HepG2 (cell line): Measurements from ENCODE around the gene DBNDD1. TPM values are rescaled to one million over a fixed set of nuclear protein-coding genes. Genes with fewer than 3 reads are reported as not detected.
A peak's percentile ranks its signal among the peaks of the same experiment; 100 is the strongest.

Source experiments
- ETV6 ChIP-seq: sonication (generic); formaldehyde crosslinking; conservative IDR thresholded peaks from 2 replicates; pipeline ENCODE4 v1.4.0; 2020; ENCODE audit warnings: missing genetic modification reagents
- FOXJ3 ChIP-seq: sonication (generic); formaldehyde crosslinking; IDR thresholded peaks from 2 replicates; pipeline ENCODE4 v1.4.0; 2020; ENCODE audit warnings: missing genetic modification reagents, mild to moderate bottlenecking, borderline replicate concordance
- HES4 ChIP-seq: sonication (generic); formaldehyde crosslinking; IDR thresholded peaks from 2 replicates; pipeline ENCODE4 v1.9.0; 2021; ENCODE audit warnings: mild to moderate bottlenecking, missing genetic modification reagents, borderline replicate concordance
- HIC2 ChIP-seq: sonication (generic); formaldehyde crosslinking; IDR thresholded peaks from 2 replicates; pipeline ENCODE4 v1.9.0; 2022; ENCODE audit warnings: low read depth, missing genetic modification reagents
- HNF4G ChIP-seq, 2 experiments: sonication (generic) in 1 of 2; formaldehyde crosslinking in 1 of 2; IDR thresholded peaks; 2 replicates each; pipeline versions ENCODE4 v1.4.0 to v1.6.1; 2011 to 2020; ENCODE audit warnings: borderline replicate concordance in 2 of 2, low read depth in 2 of 2, mild to moderate bottlenecking in 2 of 2, low read length in 1 of 2, missing genetic modification reagents in 1 of 2, moderate library complexity in 1 of 2
- ISL2 ChIP-seq: sonication (generic); formaldehyde crosslinking; IDR thresholded peaks from 2 replicates; pipeline ENCODE4 v1.5.0; 2020; ENCODE audit warnings: missing genetic modification reagents
- MATR3 ChIP-seq: sonication (generic); formaldehyde crosslinking; IDR thresholded peaks from 2 replicates; pipeline ENCODE4 v1.4.0; 2020; ENCODE audit warnings: missing genetic modification reagents
- NCOA1 ChIP-seq: sonication (generic); formaldehyde crosslinking; IDR thresholded peaks from 2 replicates; pipeline ENCODE4 v1.9.0; 2021; ENCODE audit warnings: missing genetic modification reagents
- SMAD3 ChIP-seq: sonication (generic); formaldehyde crosslinking; IDR thresholded peaks from 2 replicates; pipeline ENCODE4 v1.4.0; 2020; ENCODE audit warnings: missing genetic modification reagents
- SRF ChIP-seq: IDR thresholded peaks from 2 replicates; pipeline ENCODE4 v1.6.1; 2011; ENCODE audit warnings: mild to moderate bottlenecking, low read depth, low read length, moderate library complexity
- THAP9 ChIP-seq: sonication (generic); formaldehyde crosslinking; IDR thresholded peaks from 2 replicates; pipeline ENCODE4; 2020; ENCODE audit warnings: missing genetic modification reagents, mild to moderate bottlenecking, borderline replicate concordance
- ZNF546 ChIP-seq: sonication (generic); formaldehyde crosslinking; conservative IDR thresholded peaks from 2 replicates; pipeline ENCODE4 v1.8.1; 2023; ENCODE audit warnings: mild to moderate bottlenecking, missing genetic modification reagents
- ZNF558 ChIP-seq: sonication (generic); formaldehyde crosslinking; IDR thresholded peaks from 2 replicates; pipeline ENCODE4 v1.9.0; 2022; ENCODE audit warnings: mild to moderate bottlenecking, missing genetic modification reagents, borderline replicate concordance
- ZNF619 ChIP-seq: sonication (generic); formaldehyde crosslinking; IDR thresholded peaks from 2 replicates; pipeline ENCODE4 v1.4.0; 2020; ENCODE audit warnings: mild to moderate bottlenecking, missing genetic modification reagents
- polyA plus RNA-seq, 8 experiments: library from polyadenylated mRNA; depleted of rRNA in 3 of 8; stranded (reverse) in 7 of 8; unstranded in 1 of 8; fragments of >200 nt; fragmentation: Illumina TruSeq in 4 of 8; extraction: Trizol in 4 of 8; gene quantifications; 2 replicates each; pipeline versions ENCODE4 v1.2.1 to v1.2.3, GENCODE V29; 2011 to 2016; ENCODE audit warnings: low read depth in 4 of 8, missing spikeins in 1 of 8, mixed read lengths in 1 of 8; ENCODE audit not compliant: insufficient read depth in 1 of 8
- total RNA-seq, 5 experiments: library from RNA; depleted of rRNA; stranded (reverse); fragments of >200 nt; fragmentation: Illumina TruSeq; extraction: Trizol; gene quantifications; 2 replicates each; pipeline ENCODE4 v1.2.3, GENCODE V29; 2016; ENCODE audit warnings: low read depth in 1 of 5
- TF ChIP-seq, protein P1 (sequence below): sonication (generic); formaldehyde crosslinking; IDR thresholded peaks from 2 replicates; pipeline ENCODE4 v1.8.0; 2022; ENCODE audit warnings: missing genetic modification reagents, low read depth, mild to moderate bottlenecking, borderline replicate concordance
- TF ChIP-seq, protein P2 (sequence below): IDR thresholded peaks from 2 replicates; pipeline ENCODE4 v1.6.1; 2016; ENCODE audit warnings: low read depth, missing genetic modification reagents, missing compliant biosample characterization

Gene DBNDD1
- total and polyA plus RNA-seq, 2 of the 13 experiments (the other 11 are each of a cell fraction or from before 2014, with no cell fraction given) = 17.0 to 40.4 TPM

DNA sequence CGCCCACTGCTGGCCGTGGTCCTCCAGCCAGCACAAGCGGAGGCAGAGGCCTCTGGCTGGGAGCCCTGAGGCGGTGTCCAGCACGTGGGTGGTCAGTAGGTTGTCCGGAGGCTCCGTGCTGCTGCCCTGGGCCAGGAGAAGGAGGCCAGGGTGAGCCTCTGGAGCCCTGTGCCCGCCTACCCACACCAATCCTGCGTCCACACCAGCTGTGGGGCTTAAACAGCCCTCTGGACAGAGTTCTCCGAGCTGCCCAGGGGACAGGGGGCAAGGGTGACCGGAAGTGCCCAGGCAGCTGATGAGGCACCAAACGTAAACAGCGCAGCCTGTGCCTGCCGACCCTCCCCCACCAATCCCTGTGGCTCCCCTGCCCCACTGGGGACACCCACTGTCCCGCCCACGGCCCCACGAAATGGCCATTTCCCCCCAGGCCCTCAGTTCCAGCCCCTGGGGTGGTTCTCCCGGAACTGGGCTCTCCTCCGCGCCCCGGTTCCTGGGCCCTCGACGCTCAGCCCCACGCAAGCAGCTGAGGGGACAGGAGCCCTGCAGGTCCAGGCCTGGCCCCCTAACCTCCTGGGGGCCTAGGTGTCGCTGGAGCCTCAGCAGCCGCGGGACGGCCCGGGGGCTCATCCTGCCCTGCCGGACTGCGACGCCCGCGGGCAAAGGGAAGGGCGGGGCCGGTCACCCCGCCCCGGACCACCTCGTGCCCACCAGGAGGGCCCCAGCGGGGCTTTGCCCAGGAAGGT is 27.9 kb upstream of the DBNDD1 start (continued):
- peak; percentile 77; the same call in 1 of the 2 replicates for TF ChIP-seq ZNF619 (CRISPR knock-in tag)
- peak; percentile 34; the same call in 1 of the 2 replicates for TF ChIP-seq ISL2 (CRISPR knock-in tag)
- peak; percentile 74 for TF ChIP-seq ZNF546 (CRISPR knock-in tag)
- peak; percentile 68; the same call in 1 of the 2 replicates for TF ChIP-seq MATR3 (CRISPR knock-in tag)
- 0 out of 2 replicates have a peak, but pooled peaks have one; percentile 14 for TF ChIP-seq HES4 (CRISPR knock-in tag)
- TF ChIP-seq, protein P1, sequence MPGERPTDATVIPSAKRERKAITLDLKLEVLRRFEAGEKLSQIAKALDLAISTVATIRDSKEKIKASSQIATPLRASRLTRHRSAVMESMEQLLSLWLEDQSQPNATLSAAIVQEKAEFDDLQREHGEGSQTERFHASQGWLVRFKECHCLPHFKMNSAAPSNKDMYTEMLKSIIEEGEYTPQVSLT (CRISPR knock-in tag) = no peak
- TF ChIP-seq HIC2 (CRISPR knock-in tag) = peak; percentile 82; the same call in 1 of the 2 replicates
- no peak for TF ChIP-seq NCOA1
- no peak for TF ChIP-seq ETV6
- peak; percentile 95; the same call in 1 of the 2 replicates for TF ChIP-seq THAP9 (CRISPR knock-in tag)
- no peak; the same call in 1 of the 2 replicates for TF ChIP-seq FOXJ3 (CRISPR knock-in tag)
- no peak for TF ChIP-seq SMAD3 (CRISPR knock-in tag)
- TF ChIP-seq, protein P2, sequence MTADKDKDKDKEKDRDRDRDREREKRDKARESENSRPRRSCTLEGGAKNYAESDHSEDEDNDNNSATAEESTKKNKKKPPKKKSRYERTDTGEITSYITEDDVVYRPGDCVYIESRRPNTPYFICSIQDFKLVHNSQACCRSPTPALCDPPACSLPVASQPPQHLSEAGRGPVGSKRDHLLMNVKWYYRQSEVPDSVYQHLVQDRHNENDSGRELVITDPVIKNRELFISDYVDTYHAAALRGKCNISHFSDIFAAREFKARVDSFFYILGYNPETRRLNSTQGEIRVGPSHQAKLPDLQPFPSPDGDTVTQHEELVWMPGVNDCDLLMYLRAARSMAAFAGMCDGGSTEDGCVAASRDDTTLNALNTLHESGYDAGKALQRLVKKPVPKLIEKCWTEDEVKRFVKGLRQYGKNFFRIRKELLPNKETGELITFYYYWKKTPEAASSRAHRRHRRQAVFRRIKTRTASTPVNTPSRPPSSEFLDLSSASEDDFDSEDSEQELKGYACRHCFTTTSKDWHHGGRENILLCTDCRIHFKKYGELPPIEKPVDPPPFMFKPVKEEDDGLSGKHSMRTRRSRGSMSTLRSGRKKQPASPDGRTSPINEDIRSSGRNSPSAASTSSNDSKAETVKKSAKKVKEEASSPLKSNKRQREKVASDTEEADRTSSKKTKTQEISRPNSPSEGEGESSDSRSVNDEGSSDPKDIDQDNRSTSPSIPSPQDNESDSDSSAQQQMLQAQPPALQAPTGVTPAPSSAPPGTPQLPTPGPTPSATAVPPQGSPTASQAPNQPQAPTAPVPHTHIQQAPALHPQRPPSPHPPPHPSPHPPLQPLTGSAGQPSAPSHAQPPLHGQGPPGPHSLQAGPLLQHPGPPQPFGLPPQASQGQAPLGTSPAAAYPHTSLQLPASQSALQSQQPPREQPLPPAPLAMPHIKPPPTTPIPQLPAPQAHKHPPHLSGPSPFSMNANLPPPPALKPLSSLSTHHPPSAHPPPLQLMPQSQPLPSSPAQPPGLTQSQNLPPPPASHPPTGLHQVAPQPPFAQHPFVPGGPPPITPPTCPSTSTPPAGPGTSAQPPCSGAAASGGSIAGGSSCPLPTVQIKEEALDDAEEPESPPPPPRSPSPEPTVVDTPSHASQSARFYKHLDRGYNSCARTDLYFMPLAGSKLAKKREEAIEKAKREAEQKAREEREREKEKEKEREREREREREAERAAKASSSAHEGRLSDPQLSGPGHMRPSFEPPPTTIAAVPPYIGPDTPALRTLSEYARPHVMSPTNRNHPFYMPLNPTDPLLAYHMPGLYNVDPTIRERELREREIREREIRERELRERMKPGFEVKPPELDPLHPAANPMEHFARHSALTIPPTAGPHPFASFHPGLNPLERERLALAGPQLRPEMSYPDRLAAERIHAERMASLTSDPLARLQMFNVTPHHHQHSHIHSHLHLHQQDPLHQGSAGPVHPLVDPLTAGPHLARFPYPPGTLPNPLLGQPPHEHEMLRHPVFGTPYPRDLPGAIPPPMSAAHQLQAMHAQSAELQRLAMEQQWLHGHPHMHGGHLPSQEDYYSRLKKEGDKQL (CRISPR knock-in tag) = no peak
- TF ChIP-seq SRF = no peak
- TF ChIP-seq HNF4G (IDR thresholded peaks at IDR 0.05; ENCODE audit: borderline replicate concordance, low read depth, low read length) = no peak; the same call in 1 of the 2 replicates
- TF ChIP-seq HNF4G (CRISPR knock-in tag; IDR thresholded peaks at IDR 0.05; ENCODE audit: borderline replicate concordance, low read depth) = peak; percentile 72
- peak; percentile 82; the same call in 1 of the 2 replicates for TF ChIP-seq ZNF558 (CRISPR knock-in tag)
